Esophagus muscularis mucosa (tissue), 4 donors: ENCODE results near the gene GRHL1. TPM values are rescaled to one million over a fixed set of nuclear protein-coding genes. Genes with fewer than 3 reads are reported as not detected.

Experiments
- DNase-seq: peaks from one replicate; pipeline ENCODE4 v3.0.0-alpha.2; 2017; ENCODE audit errors: extremely low spot score
- H3K27ac ChIP-seq, 4 donors: fragments of 200-600 bp; sonication (generic); replicated peaks in 1 of 4; 1 replicate in 3 of 4; 2 replicates in 1 of 4; pipeline ENCODE4 v1.5.1; 2016 to 2019; ENCODE audit warnings: mild to moderate bottlenecking in 1 of 4
- H3K27me3 ChIP-seq, 4 donors: fragments of 200-600 bp; sonication (generic); one replicate each; pipeline versions ENCODE4 v1.5.1 to v1.6.0; 2016 to 2019
- H3K36me3 ChIP-seq, 4 donors: fragments of 200-600 bp; sonication (generic); one replicate each; pipeline ENCODE4 v1.5.1; 2016 to 2019
- H3K4me1 ChIP-seq, 4 donors: fragments of 200-600 bp; sonication (generic); one replicate each; pipeline ENCODE4 v1.5.1; 2016 to 2019
- H3K4me3 ChIP-seq, 4 donors: fragments of 200-600 bp; sonication (generic); 1 replicate in 2 of 4; 2 replicates in 2 of 4; pipeline ENCODE4 v1.5.1; 2016 to 2019; ENCODE audit warnings: mild to moderate bottlenecking in 4 of 4, moderate library complexity in 1 of 4
- H3K9me3 ChIP-seq, 4 donors: fragments of 200-600 bp; sonication (generic); 1 replicate in 3 of 4; 2 replicates in 1 of 4; pipeline ENCODE4 v1.5.1; 2016 to 2019
- CTCF ChIP-seq, 3 experiments: fragments of 200-600 bp in 2 of 3; fragments of 450-650 bp in 1 of 3; sonication (generic) in 2 of 3; IDR thresholded peaks; one replicate each; pipeline ENCODE4 v1.5.1; 2017 to 2019; ENCODE audit warnings: antibody characterized with exemption in 3 of 3, mild to moderate bottlenecking in 2 of 3, moderate library complexity in 1 of 3
- EP300 ChIP-seq: sonication (generic); formaldehyde crosslinking; IDR thresholded peaks from one replicate; pipeline ENCODE4 v1.6.1; 2017; ENCODE audit warnings: antibody characterized with exemption
- POLR2A ChIP-seq: fragments of 450-650 bp; IDR thresholded peaks from one replicate; pipeline ENCODE4 v1.6.1; 2017; ENCODE audit warnings: antibody characterized with exemption, moderate library complexity, mild to moderate bottlenecking, low read depth
- POLR2AphosphoS5 ChIP-seq, 2 donors: sonication (generic); formaldehyde crosslinking; IDR thresholded peaks; one replicate each; pipeline ENCODE4 v1.6.1; 2017; ENCODE audit warnings: antibody characterized with exemption in 2 of 2
- WGBS: methylation state at CpG from one replicate; pipeline ENCODE4 v1.1.5; 2018; 5-methylcytosine and 5-hydroxymethylcytosine counted together
- intact Hi-C: fragments of 100-400 bp; cut with DNase I; formaldehyde crosslinking; loops from one replicate; pipeline ENCODE4 v1.15.1; 2023
- total RNA-seq, 4 donors: library from RNA; depleted of rRNA; stranded (reverse); fragments of >200 nt; gene quantifications; one replicate each; pipeline versions ENCODE4 v1.1.0 to v1.2.1, GENCODE V29; 2016

GRHL1 gene
- total RNA-seq, 4 donors from 2014 or later, result 0.86 to 5.1 (median 2.6) TPM

GRCh38 chr2:9948721-9949120 lies 2.8 kb upstream of the GRHL1 start:
- Histone ChIP-seq H3K36me3 (no peaks in the 10 kb centered on the region), H3K4me3 (no peak overlapping the region), H3K27me3 (peaks cover 0 to 29% (median 0%) of the 10 kb centered on the region in 4 donors), H3K27ac (no peak overlapping the region), H3K4me1 (peaks cover 0 to 19% (median 15%) of the 10 kb centered on the region in 4 donors), H3K9me3 (no peaks in the 10 kb centered on the region)
- no peak for TF ChIP-seq POLR2A
- no peak for TF ChIP-seq EP300
- no peak for TF ChIP-seq CTCF (IDR thresholded peaks at IDR 0.05)
- no peak for TF ChIP-seq POLR2AphosphoS5 (IDR thresholded peaks at IDR 0.05)
- peak; percentile 42 for DNase-seq
- 94% methylated on average over 5 of the region's 6 CpGs for WGBS
- intact Hi-C loops, result loop anchor here (10.0 kb wide), 1 partner anchor 134 kb away; no protein-coding TSS in a partner anchor

DNA sequence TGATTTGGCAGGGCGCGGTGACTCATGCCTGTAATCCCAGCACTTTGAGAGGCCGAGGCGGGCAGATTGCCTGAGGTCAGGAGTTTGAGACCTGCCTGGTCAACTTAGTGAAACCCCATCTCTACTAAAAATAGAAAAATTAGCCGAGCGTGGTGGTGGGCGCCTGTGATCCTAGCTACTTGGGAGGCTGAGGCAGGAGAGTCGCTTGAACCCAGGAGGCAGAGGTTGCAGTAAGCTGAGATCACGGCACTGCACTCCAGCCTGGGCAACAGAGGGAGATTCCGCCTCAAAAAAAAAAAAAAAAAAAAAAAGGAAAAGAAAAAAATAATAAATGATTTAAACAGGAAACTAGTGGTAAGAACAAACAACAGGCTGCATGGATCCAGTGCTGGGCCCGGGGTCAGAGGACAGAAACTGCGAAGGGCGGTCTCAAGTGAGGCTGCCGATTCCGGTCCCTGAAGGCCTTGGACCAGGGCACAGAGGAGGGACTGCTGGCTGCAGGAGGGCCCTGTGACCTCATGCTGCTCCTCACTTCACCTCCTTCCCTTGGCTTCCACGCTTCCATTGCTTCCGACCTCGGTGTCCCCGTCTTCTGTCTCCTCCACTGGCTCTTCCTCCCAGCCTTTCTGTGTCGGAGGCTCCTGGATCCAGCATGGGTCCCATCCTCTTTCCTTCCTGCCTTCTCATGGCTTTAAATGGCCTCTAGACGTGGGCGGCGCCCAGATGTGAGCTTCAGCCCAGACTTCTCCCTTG lies 2.1 kb upstream of the GRHL1 start:
- 94% methylated on average over 23 of the region's 23 CpGs for WGBS
- H3K9me3 ChIP-seq, result no peaks in the 10 kb centered on the region
- no peak for TF ChIP-seq CTCF (IDR thresholded peaks at IDR 0.05)
- no peak for TF ChIP-seq POLR2AphosphoS5 (IDR thresholded peaks at IDR 0.05)
- no peak for TF ChIP-seq POLR2A
- no peak for TF ChIP-seq EP300
- peaks cover 0 to 23% (median 0%) of the 10 kb centered on the region in 4 donors for H3K27me3 ChIP-seq
- H3K4me1 ChIP-seq, result peaks cover 0 to 19% (median 15%) of the 10 kb centered on the region in 4 donors
- no peak overlapping the region for H3K4me3 ChIP-seq
- intact Hi-C loops, result loop anchor here (10.0 kb wide), 1 partner anchor 135 kb away; no protein-coding TSS in a partner anchor
- no peaks in the 10 kb centered on the region for H3K36me3 ChIP-seq
- DNase-seq, result no peak
- no peak overlapping the region for H3K27ac ChIP-seq

DNA sequence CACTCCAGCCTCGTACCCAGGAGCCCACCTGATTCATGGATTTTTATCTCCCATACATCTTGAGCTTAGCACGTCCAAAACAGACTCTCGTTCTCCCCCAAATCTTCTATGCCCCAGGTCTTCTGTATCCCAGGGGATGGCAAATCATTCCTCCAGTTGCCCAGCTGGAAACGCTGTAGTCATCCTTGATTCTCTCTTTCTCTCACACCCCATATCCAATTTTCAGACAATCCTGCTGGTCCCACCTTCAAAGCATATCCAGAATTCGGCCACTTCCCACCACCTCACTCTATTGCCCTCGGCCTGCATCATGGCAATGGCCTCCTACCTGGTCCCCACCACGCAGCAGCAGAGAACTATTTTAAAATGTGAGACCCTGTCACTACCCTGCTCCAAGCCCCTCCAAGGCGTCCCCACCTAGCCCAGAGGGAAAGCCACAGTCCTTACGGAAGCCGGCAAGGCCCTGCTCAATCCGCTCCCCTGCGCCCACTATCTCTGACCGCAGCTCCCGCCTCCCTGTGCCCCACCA lies 1.4 kb upstream of the GRHL1 start:
- WGBS, result 97% methylated on average over 14 of the region's 14 CpGs
- intact Hi-C loops, result loop anchor here (2.0 to 10.0 kb wide), 3 partner anchors 105 to 495 kb away; partner anchors contain the start of gene ODC1

GRCh38 chr2:9950521-9951271 lies 797 bp upstream of the GRHL1 start:
- DNase-seq, result peak; percentile 91
- intact Hi-C loops, result loop anchor here (2.0 to 10.0 kb wide), 2 partner anchors 106 to 494 kb away; partner anchors contain the start of gene ODC1
- H3K27me3 ChIP-seq, result peaks cover 0 to 11% (median 0%) of the 10 kb centered on the region in 4 donors
- H3K36me3 ChIP-seq, result no peaks in the 10 kb centered on the region
- H3K4me1 ChIP-seq, result peaks cover 0 to 19% (median 15%) of the 10 kb centered on the region in 4 donors
- H3K27ac ChIP-seq, result peak overlapping the region; percentile 61 to 79 (median 72)
- H3K4me3 ChIP-seq, result peak overlapping the region; percentile 69 to 85 (median 80)
- WGBS, result 33% methylated on average over 21 of the region's 76 CpGs
- H3K9me3 ChIP-seq, result no peaks in the 10 kb centered on the region
- TF ChIP-seq EP300, result no peak
- peak in 2 of 3 experiments; percentile 18 to 20 for TF ChIP-seq CTCF (IDR thresholded peaks at IDR 0.05)
- TF ChIP-seq POLR2A, result no peak
- TF ChIP-seq POLR2AphosphoS5 (IDR thresholded peaks at IDR 0.05), result no peak

More for the DNA sequence above, 1.4 kb upstream of the GRHL1 start:
- peak; percentile 75 for DNase-seq
- Histone ChIP-seq H3K4me3 (no peak overlapping the region), H3K27me3 (peaks cover 0 to 17% (median 0%) of the 10 kb centered on the region in 4 donors), H3K4me1 (peaks cover 0 to 19% (median 15%) of the 10 kb centered on the region in 4 donors), H3K9me3 (no peaks in the 10 kb centered on the region), H3K36me3 (no peaks in the 10 kb centered on the region), H3K27ac (no peak overlapping the region)
- TF ChIP-seq CTCF (IDR thresholded peaks at IDR 0.05) (no peak), POLR2A (no peak), EP300 (no peak), POLR2AphosphoS5 (IDR thresholded peaks at IDR 0.05) (no peak)
